A172 (cell line): ENCODE data around the gene CUBN. TPM values are rescaled to one million over a fixed set of nuclear protein-coding genes. Genes with fewer than 3 reads are reported as not detected.

Experiments
- DNase-seq: peaks from one replicate; pipeline ENCODE4 v3.0.0-alpha.2; 2015; ENCODE audit warnings: low spot score
- total RNA-seq: library from RNA; depleted of rRNA; stranded (reverse); fragments of >200 nt; shearing (Covaris generic); gene quantifications from 2 replicates; pipeline ENCODE4 v1.2.3, GENCODE V29; 2014

CUBN gene
- total RNA-seq, 1 experiment from 2014 or later, result 0.60 TPM

DNA sequence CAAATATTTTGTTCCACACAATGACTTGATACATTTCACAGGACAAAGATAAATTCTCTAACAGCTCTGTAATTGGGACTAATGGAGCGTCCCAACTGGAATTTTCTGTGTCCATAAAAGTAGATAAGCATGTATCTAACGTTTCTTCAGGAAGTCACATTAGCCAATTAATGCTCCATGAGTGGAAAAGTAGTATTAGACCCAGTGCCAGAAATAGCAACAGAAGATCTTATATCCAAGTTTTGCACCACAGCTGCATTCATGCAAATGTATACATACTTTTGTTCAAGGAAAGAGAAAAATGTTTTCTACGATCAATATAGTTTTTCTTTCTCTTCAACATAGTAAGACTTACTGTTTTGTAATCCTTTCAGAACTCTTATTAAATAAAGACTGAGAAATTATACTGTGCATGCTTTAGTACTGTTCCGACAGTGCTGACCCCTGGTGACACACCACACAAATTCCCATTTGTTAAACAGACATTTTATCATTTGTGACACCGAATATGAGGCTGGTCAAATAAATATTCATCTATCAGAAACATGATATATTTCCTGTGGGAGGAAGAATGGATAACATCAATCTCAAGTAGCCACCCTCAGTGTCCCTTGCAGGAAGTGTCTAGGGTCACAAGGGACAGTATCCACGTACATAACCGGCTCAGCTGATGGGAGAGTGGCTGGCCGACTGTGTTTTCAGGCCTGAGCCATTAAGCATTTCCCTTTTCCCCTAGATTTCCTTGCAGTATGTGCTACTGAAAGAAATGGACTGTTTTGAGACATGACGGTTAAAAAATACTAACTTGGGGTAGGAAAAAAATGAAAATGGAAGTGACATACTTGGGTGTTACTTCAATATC is 210.3 kb downstream of the CUBN start:
- DNase-seq, result no peak

DNA sequence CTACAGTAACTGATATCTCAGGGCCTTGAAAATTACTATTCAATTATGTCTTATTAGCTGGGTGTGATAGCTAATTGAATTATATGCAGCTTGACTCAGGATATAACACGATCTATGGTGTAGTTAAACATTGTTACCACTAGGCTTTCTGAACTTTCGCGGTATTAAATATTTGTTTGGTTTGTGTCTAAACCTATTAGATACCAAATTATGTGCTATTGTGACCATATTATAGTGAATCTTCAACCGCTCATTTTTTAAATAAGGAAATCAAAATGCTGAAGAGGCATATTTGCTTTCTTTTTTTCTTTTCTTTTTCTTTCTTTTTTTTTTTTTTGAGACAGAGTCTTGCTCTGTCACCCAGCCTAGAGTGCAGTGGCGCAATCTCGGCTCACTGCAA is 213.1 kb downstream of the CUBN start:
- no peak for DNase-seq

GRCh38 chr10:16915300-16915699 is 214.3 kb downstream of the CUBN start:
- peak; percentile 5 for DNase-seq

GRCh38 chr10:16913266-16913665 is 216.3 kb downstream of the CUBN start:
- DNase-seq, result no peak

- no peak for DNase-seq
These were observed 218.8 kb downstream of the CUBN start for GRCh38 chr10:16910793-16911164.

GRCh38 chr10:16909961-16910792 is 219.4 kb downstream of the CUBN start:
- no peak for DNase-seq

DNA sequence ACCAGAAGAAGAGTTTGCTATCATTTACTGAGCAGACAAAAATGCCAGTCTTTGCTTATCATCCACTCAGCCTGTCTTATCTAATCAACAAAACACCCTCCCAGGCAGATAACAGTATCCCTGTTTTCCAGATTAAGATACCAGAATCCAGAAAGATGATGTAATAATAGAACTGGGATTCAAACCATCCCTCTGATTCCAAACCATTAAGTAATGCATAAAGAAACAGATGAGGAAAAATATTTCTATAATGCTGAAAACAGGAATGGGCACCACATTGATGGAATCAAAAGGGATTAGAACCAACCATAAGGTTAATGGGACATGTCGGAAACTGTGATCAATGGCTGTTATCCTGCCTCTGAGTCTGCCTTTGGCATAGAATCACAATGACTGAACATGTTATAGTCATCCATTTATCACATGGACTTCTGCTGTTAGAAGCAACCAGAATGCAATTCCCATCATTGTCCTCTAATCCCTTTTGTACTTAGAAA is 220.3 kb downstream of the CUBN start:
- peak; percentile 11 for DNase-seq

- no peak for DNase-seq
These were observed 221.9 kb downstream of the CUBN start for GRCh38 chr10:16907687-16908086.

DNA sequence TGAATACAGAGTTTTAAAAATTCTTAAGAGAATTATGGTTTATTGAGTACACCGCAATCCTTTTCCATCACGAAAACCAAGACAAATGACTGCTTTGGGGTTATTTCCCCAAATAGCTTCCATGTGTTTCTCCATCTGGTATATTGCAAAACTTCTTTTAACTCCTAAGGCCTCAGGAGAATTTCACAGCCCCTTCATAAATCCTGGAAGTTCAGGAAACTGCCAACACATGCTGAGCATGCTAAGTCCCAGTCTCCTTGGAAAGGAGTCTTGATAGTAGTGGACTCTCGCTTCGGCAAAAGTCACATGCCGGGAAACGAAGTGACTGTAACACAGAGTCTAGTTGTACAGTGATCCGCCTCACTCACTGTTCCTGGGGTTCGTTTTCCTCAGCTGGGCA is 224.3 kb downstream of the CUBN start:
- DNase-seq, result no peak

- peak; percentile 24 for DNase-seq
These were observed 225.0 kb downstream of the CUBN start for GRCh38 chr10:16904639-16905061.

- no peak for DNase-seq
These were observed 225.6 kb downstream of the CUBN start for GRCh38 chr10:16904049-16904448.

DNA sequence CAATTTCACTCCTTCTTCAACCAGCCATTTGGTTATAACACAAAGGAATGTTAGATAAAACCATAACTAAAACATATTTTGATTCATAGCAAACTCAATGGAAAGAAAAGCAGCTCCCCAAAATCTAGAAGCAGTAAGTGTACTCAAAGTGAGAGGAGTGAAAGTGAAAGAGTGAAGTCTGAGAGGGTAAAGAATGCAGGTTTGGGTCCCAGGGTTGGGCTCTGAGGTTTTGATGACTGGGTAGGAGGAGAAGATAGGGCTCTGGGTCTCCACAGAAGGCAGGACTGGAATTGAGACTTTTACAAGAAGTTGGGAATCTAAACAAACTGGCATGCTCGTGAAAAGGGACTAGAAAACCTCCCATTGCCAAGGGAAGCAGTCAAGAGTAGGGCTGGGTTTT is 227.0 kb downstream of the CUBN start:
- no peak for DNase-seq

DNA sequence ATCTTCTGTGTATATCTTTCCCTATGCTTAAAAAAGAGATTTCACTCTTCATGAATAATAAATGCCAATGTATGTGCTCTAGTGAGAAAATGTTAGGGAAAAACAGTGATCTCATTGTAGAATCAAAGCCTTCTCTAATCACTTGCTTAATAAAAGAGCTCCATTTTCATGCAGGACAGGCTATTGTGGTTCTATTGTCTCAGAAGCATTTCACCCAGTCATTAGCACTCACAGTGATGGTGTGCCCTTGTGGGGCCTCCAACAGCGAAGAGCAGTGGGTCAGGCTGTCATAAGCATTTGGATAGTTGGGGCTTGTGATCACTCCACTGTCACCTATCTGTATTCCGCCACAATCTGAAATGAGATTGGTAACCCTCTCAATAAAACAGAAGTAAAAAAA is 228.5 kb downstream of the CUBN start:
- no peak for DNase-seq

DNA sequence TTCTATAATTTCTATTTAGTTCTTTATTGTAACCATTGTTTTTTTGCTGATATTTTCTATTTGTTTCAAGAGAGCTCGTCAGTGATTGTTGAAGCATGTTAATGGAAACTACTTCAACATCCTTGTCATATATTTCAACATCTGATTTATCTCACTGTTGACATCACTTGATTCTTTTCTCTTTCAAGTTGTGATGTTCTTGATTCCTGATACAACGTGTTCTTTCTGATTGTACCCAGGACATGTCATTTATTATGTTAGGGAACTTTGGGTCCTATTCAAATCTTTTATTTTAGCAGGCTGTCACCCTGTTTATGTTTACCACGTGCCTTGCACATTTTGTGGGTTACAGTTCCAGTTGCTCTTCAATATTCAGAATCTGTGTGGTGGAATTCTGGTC is 232.6 kb downstream of the CUBN start:
- no peak for DNase-seq

GRCh38 chr10:16894821-16895220 is 234.8 kb downstream of the CUBN start:
- DNase-seq, result no peak

DNA sequence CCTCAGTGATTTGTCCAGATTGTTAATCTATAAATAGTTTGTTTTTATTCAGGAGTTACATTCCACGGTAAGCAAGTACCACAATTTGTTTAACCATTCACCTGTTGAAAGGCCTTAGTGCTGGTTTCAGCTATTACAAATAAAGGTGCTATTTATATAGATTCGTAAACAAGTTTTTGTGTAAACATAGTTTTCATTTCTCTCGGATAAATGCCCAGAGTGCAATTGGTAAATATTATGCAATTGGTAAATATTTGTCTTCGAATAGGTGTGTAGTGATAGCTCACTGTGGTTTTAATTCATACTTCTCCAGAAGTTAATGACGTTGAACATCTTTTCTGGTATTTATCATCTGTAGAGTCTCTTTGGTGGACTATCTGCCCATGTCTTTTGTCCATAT is 235.9 kb downstream of the CUBN start:
- DNase-seq, result no peak

GRCh38 chr10:16891375-16892313 is 238.0 kb downstream of the CUBN start:
- DNase-seq, result peak; percentile 94

- DNase-seq, result no peak
These were observed 238.9 kb downstream of the CUBN start for GRCh38 chr10:16890691-16891090.

- DNase-seq, result peak; percentile 32
These were observed 242.0 kb downstream of the CUBN start for GRCh38 chr10:16887565-16887964.

DNA sequence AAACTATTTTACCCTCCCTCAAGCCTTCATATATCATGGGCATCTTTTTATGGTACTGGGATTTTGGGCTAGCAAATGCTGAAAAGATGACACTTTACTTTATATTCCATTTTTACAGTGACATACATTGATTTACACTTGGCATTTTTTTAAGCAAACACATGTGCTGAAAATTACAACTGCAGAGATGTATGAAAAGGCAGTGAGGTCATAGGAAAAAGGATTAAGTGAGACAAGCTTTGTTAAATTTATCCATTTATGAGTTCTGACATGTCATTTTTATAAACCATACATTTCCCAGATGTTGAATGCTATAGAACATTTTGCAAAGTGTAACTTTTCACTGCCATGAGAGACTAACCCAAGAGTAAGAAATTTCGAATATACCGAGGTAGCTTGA is 243.6 kb downstream of the CUBN start:
- no peak for DNase-seq

DNA sequence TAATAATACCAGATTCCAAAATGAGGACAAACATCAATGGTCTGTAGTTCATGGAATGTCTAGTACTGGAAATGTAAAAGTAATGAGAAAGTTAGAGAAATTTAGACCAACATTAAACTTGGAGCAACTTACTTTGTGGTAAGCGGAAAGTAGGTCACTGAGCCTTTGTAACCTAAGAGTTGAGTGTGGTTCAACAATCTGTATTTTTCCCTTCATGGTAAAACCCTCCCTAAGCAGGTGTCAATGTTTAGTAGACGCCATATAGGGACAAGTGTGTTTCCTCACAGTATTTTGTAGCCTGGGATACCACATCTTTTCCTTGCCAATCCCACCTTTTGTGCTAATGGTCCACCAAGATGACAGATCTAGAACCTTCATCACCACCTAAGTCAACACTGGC is 245.1 kb downstream of the CUBN start:
- DNase-seq, result no peak

DNA sequence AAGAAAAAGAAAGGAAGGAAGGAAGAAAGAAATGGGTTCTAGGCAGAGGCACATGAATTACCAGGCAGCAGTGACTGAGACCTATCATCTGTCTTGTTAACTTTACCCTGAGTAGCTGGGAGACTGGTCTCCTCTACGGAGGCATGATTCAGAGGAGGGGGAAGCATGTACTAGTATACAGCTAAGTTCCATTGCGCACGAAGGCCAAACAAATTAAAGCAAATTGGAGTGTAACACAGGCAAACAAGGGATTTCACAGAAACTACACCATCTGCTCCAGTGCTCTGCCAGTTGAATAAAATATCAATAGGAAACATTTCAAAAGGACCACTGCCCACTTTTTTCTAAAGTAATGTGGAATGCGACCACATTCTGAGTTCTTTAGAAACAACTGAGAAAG is 246.5 kb downstream of the CUBN start:
- no peak for DNase-seq
